GM10847 (cell line): Measurements from ENCODE around the gene RPS6KA4.

Experiments
- POLR2A ChIP-seq: IDR thresholded peaks from 2 replicates; pipeline ENCODE4 v1.6.1; 2011; ENCODE audit not compliant: insufficient read length; ENCODE audit errors: extremely low read depth

The RPS6KA4 gene

GRCh38 chr11:64384981-64385944, 26.3 kb downstream of the RPS6KA4 start:
- TF ChIP-seq POLR2A, result no peak

DNA sequence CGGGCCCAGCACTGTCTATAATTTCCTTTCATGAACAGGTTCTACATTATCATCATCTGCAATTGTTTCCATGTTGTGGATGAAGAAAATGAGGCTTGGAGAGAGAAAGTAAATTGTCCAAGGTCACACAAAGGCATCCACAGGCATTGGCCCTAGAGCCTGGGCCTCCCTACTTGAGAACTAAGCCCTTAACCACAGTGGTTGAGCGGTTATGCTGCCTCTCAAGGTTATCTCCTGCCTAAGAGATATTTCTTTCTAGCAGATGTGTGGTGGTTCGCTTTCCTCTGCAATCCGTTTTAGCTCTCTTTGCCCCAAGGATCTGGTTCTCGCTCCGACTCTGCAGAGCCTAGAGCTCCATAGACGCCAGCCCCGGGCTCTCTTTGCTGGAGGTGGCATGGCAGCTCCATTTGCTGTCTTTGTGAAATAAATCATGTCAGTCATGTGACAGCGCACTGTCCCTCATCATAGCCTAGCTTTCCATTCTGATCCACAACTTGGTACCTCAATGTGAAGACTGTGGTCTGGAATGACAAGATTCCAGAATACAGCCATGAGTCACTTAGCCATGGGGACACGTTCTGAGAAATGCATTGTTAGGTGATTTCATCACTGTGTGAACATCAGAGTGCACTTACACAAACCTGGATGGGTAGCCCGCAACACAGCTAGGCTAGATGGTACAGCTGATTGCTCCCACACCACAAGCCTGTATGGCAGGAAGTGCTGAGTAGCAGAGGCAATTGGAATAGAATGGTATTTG, 27.2 kb downstream of the RPS6KA4 start:
- no peak for TF ChIP-seq POLR2A

GRCh38 chr11:64387916-64388315, 29.0 kb downstream of the RPS6KA4 start:
- no peak for TF ChIP-seq POLR2A

DNA sequence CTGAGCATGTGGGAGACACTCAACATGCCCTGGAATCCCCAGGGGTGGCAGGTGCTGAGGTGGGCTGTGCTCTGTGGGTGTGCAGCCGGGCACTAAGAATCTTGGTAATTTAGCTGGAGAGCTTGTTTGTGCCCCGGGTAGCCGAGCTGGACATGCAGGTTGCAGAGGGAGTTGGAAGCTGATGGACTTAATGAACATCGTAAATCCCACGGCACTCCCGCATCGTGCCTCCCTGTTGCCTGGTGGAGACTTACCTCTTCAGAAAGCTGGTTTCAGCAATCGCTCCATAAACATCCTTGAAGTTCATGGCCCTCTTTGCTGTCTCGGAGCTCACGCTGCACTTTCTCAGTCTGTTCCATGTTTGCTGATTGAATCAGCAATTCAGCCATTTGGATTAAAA, 29.9 kb downstream of the RPS6KA4 start:
- TF ChIP-seq POLR2A, result no peak

DNA sequence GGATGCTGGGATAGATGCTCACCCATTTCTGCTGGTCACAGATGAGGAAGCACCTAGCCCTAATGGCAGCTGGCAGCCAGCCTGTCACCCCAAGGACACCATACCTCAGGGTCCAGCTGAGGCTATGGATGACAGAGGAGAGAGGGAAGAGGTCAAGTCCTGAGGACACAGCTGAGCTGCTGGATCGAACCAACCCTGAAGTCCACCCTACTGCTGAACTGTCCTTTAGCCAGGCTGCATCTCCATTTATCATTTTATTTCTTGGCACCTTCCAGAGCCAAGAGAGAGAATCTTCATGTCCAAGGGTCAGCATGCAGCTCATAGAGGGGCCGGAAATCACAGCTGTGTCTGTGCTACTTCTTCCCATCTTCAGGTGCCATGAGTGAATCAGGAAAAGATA, 30.9 kb downstream of the RPS6KA4 start:
- no peak for TF ChIP-seq POLR2A

DNA sequence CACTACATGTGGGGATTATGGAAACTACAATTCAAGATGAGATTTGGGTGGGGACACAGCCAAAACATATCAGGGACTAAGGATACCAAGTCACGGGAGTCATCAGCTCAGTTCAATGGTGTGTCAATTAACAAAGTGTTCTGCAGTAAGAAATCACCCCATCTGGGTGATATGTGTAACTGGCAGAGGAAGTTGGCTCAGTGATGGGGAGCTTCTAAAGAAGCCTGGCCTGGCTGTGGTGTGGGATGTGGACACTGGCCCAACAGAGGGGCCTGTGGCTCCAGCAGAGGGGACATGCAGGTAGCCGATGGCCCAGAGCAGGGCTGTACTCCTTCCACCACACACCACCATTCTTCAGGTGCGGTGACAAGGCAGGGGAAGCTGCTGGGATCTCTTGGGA, 31.6 kb downstream of the RPS6KA4 start:
- TF ChIP-seq POLR2A, result no peak

DNA sequence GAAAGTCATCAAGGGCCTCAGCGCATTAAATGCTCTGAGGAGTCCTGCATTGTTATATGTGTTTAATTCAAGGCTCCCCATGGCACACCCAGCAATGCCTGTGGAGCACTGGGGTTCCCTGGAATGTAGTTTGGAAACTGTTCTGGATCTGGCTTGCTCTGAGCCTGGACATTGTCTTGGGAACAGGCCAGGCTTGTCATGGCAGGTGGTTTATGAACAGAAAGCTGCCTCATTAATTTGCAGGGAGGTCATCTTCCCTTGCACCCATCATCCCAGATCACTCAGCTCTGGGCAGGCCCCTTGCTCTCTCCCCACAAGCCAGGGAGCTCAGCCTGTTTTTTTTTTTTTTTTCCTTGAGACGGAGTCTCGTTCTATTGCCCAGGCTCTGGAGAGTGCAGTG, 32.9 kb downstream of the RPS6KA4 start:
- TF ChIP-seq POLR2A, result no peak

GRCh38 chr11:64395545-64396078, 36.6 kb downstream of the RPS6KA4 start:
- no peak for TF ChIP-seq POLR2A

DNA sequence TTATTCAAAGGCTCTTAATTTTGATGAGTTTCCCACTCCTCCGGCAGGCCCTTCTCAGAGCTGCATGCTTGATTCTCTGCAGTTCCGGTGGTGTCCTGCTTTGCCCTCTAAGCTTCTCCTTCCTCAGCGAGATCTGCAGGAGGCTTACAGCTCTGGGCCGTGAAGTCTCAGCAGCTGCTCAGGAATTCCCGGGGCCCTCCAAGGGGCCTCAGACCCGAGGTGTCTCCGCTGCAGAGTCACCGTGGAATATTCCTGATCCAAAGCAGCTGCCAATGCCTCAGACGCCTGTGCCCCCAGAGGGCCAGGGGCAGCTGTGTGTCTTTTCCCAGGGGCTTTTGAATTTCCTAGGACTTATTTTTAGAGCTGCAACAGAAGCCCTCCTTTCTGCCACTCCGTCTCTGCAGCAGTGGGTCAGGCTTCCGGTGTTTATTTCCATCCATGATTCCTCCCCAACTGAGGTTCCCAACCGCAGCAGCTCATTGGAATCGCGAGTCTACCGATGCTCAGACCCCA, 37.2 kb downstream of the RPS6KA4 start:
- TF ChIP-seq POLR2A, result no peak

DNA sequence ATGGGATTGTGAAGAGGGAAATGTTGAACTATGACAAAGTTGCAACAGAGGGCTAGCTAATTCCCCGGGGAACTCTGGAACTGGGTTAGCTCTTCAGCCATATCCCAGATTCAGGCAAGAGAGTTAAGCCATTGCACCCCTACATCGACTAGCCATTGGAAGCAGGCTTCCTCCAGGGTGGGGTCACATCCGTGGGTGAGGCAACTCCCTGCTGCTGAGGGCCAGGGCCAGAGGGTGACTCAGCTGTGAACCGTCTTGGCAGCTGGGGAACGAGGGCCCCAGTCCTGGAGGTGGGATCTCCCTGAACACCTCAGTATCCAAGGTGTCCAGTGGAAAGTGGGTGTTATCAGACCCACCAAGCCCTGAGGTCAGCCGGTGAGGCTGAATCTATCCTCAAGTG, 41.1 kb downstream of the RPS6KA4 start:
- no peak for TF ChIP-seq POLR2A

DNA sequence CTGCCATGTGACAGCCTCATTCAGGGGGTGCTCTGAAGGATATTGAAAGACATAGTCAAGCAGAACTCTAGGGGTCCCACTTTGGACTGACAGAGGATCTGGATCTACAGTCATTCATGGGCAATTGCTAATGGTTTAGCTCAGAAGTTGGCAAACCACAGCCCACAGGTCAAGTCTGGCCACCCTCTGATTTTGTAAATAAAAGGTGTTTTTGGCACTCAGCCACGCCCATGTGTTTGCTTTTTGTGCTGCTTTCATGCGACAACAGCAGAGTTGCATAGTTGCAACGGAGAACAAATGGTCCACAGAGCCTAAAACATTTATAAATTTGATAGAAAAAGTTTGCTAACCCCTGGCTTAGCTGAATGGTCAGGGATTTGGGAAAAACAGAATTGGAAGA, 41.7 kb downstream of the RPS6KA4 start:
- no peak for TF ChIP-seq POLR2A

GRCh38 chr11:64401775-64402174, 42.8 kb downstream of the RPS6KA4 start:
- TF ChIP-seq POLR2A, result no peak

- TF ChIP-seq POLR2A, result no peak
Observed at GRCh38 chr11:64403106-64403505, 44.1 kb downstream of the RPS6KA4 start.

GRCh38 chr11:64406221-64406946, 47.4 kb downstream of the RPS6KA4 start:
- TF ChIP-seq POLR2A, result no peak

DNA sequence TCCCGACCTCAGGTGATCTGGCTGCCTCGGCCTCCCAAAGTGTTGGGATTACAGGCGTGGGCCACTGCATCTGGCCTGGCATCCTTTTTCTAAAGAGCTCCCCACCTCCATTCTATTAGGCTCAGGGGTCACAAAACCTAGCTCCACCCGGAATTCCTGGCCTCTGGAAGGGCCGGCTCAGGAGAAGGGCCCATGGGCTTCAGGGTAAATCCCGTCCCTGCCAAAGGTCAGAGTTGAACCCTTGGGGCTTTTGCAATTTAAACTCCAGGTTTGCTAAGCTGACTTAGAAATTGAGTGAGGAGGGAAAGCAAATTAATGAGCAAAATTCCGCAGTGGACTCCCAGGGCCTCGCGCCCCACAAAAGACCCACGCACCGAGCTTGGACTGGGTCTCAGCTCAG, 48.3 kb downstream of the RPS6KA4 start:
- no peak for TF ChIP-seq POLR2A

GRCh38 chr11:64407630-64408029, 48.7 kb downstream of the RPS6KA4 start:
- no peak for TF ChIP-seq POLR2A

GRCh38 chr11:64409278-64409677, 50.3 kb downstream of the RPS6KA4 start:
- TF ChIP-seq POLR2A, result no peak
